GM21619 (cell line): ENCODE results near the gene PCID2.
A peak's percentile ranks its signal among the peaks of the same experiment; 100 is the strongest.
"Not testable (repeated sequence)": the region's sequence is repeated elsewhere in the genome, so short reads cannot be mapped to it uniquely, and the experiment has no call there.

Experiments
- ATAC-seq: cut with Tn5 transposase; IDR thresholded peaks from one replicate; pipeline ENCODE4 v1.9.1; 2021; ENCODE audit not compliant: unreplicated experiment

Gene PCID2

GRCh38 chr13:113167155-113167554 lies 41.3 kb downstream of the PCID2 start:
- no peak for ATAC-seq

- ATAC-seq = no peak
These were observed 41.8 kb downstream of the PCID2 start for GRCh38 chr13:113166681-113167080.

GRCh38 chr13:113166266-113166665 lies 42.2 kb downstream of the PCID2 start:
- no peak for ATAC-seq

- ATAC-seq = no peak
These were observed 44.0 kb downstream of the PCID2 start for GRCh38 chr13:113164492-113164891.

GRCh38 chr13:113162783-113163685 lies 45.4 kb downstream of the PCID2 start:
- ATAC-seq = no peak

GRCh38 chr13:113161975-113162374 lies 46.5 kb downstream of the PCID2 start:
- ATAC-seq = not testable (repeated sequence)

GRCh38 chr13:113161433-113161832 lies 47.0 kb downstream of the PCID2 start:
- no peak for ATAC-seq

GRCh38 chr13:113160983-113161382 lies 47.5 kb downstream of the PCID2 start:
- ATAC-seq = no peak

GRCh38 chr13:113159701-113160100 lies 48.8 kb downstream of the PCID2 start:
- ATAC-seq = no peak

GRCh38 chr13:113158946-113159345 lies 49.5 kb downstream of the PCID2 start:
- no peak for ATAC-seq

- no peak for ATAC-seq
These were observed 50.3 kb downstream of the PCID2 start, which contains the start of gene PROZ for GRCh38 chr13:113157929-113158747. Gene PROZ (plus strand): TSS chr13:113158648. CDS start chr13:113158661, 13 bp downstream.

- no peak for ATAC-seq
These were observed 51.1 kb downstream of the PCID2 start for GRCh38 chr13:113157206-113157928.

- no peak for ATAC-seq
These were observed 52.4 kb downstream of the PCID2 start for GRCh38 chr13:113155982-113156655.

- ATAC-seq = no peak
These were observed 53.3 kb downstream of the PCID2 start for GRCh38 chr13:113155201-113155600.

GRCh38 chr13:113153810-113154748 lies 54.4 kb downstream of the PCID2 start:
- ATAC-seq = peak; percentile 52

GRCh38 chr13:113152984-113153809 lies 55.3 kb downstream of the PCID2 start:
- peak; percentile 25 for ATAC-seq

GRCh38 chr13:113152691-113152983 lies 55.8 kb downstream of the PCID2 start:
- ATAC-seq = no peak

- ATAC-seq = no peak
These were observed 56.5 kb downstream of the PCID2 start for GRCh38 chr13:113151745-113152690.
